Measurements from ENCODE around the gene NOP14.
"Not testable (repeated sequence)": the region's sequence is repeated elsewhere in the genome, so short reads cannot be mapped to it uniquely, and the experiment has no call there.

NOP14 gene

DNA sequence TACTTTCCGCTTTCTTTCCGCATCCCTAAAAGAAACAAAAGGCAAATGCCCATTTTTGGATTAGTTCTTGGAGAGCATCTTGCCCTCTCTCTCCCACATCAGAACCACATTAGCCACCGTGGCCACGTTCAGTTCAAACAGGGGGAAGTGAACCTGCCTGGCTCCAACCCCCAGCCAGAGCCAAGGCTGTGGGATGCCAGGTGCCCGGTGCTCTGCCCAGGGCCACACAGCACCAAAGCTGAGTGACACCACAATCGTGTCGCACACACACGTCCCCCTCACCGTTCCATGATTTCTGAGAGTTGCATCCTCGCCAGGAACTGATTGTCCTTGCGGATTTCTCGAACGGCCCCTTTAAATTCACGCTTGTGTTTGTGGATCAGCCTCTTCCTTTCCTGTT lies 24.3 kb downstream of the NOP14 start:
- H3K27ac ChIP-seq = no peak overlapping the region
- TF ChIP-seq, protein P1, sequence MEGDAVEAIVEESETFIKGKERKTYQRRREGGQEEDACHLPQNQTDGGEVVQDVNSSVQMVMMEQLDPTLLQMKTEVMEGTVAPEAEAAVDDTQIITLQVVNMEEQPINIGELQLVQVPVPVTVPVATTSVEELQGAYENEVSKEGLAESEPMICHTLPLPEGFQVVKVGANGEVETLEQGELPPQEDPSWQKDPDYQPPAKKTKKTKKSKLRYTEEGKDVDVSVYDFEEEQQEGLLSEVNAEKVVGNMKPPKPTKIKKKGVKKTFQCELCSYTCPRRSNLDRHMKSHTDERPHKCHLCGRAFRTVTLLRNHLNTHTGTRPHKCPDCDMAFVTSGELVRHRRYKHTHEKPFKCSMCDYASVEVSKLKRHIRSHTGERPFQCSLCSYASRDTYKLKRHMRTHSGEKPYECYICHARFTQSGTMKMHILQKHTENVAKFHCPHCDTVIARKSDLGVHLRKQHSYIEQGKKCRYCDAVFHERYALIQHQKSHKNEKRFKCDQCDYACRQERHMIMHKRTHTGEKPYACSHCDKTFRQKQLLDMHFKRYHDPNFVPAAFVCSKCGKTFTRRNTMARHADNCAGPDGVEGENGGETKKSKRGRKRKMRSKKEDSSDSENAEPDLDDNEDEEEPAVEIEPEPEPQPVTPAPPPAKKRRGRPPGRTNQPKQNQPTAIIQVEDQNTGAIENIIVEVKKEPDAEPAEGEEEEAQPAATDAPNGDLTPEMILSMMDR (conservative IDR thresholded peaks at IDR 0.05) = no peak

DNA sequence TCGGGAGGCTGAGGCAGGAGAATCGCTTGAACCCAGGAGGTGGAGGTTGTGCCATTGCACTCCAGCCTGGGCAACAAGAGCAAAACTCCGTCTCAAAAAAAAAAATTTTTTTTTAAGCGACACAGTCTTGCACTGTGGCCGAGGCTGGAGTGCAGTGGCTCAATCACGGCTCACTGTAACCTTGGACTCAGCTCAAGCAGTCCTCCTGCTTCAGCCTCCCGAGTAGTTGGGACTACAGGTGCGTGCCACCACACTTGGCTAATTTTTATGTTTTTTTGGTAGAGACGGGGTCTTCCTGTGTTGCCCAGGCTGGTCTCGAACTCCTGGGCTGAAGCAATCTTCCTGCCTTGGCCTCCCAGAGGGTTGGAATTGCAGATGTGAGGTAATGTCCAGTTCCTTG lies 24.8 kb downstream of the NOP14 start:
- not testable (repeated sequence) for H3K27ac ChIP-seq

DNA sequence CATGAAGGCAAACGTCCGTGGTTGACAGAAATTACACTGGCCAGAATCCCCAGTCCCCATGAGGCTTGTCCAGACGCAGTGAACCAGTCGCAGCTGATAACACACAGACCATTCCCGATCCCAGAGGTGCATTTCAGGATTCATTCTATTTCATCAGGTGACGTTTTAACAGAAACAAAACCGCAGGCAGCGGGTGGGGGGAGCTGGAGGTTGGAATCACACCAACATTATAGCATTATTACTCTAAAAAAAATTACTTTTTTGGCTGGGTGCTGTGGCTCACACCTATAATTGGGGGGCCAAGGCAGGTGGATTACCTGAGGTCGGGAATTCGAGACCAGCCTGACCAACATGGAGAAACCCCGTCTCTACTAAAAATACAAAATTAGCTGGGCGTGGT lies 25.2 kb downstream of the NOP14 start:
- TF ChIP-seq, protein P1 (conservative IDR thresholded peaks at IDR 0.05) = no peak
- H3K27ac ChIP-seq = no peak overlapping the region

DNA sequence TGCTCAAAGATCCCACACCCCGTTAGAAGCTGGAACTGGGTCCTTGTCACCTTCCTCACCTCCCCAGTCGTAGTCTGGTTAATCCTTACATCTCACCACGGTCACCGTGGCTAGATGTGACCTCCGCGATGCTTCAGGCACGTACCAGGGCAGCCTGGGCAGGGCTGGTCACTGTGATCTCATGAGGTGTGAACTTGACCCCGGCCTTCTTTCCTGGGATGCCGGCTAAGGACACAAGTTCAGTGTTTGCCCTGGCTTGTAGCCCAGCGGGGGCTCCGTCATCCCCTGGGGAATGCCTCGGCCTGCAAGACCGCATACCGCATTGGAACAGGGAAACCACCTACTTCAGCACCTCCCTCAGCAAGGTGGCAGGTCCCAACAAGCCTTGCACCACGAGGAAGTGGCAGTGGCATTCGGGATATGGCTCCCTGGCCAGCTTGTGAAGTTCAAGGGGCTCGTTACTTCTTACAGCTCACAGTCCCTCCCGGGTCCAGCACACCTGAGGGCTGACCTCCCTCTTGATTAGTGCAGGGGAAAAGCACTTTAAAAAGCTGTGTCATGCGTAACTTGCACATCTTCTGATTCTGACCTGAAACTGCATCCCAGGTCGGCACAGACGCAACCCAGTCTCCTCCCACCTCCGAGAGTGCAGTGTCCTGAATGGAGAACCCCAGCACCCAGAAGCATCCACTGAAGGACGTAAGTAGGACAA lies 25.9 kb downstream of the NOP14 start:
- H3K27ac ChIP-seq = peak overlapping the region; percentile 94; the same call in 1 of the 2 replicates
- TF ChIP-seq, protein P1 (conservative IDR thresholded peaks at IDR 0.05) = no peak

DNA sequence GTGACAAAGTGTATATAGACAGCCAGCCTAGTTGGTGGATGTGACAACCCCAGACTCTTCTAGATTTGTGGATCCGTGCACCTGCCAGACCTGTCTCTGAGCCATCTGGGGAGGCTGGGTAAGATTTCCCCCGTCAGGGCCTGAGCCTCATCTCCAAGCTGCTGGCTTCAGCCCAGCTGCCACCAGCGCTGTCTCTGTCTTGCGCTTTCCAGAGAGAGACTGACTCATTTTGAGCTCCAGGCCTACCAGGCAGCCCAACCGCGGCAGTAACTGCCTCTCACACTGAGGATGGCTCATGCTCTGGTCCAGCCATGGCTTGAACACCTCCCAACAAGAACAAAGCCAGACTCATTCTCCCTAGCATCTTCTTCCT lies 26.4 kb downstream of the NOP14 start:
- H3K27ac ChIP-seq = peak overlapping the region; percentile 94
- TF ChIP-seq, protein P1 (conservative IDR thresholded peaks at IDR 0.05) = no peak

DNA sequence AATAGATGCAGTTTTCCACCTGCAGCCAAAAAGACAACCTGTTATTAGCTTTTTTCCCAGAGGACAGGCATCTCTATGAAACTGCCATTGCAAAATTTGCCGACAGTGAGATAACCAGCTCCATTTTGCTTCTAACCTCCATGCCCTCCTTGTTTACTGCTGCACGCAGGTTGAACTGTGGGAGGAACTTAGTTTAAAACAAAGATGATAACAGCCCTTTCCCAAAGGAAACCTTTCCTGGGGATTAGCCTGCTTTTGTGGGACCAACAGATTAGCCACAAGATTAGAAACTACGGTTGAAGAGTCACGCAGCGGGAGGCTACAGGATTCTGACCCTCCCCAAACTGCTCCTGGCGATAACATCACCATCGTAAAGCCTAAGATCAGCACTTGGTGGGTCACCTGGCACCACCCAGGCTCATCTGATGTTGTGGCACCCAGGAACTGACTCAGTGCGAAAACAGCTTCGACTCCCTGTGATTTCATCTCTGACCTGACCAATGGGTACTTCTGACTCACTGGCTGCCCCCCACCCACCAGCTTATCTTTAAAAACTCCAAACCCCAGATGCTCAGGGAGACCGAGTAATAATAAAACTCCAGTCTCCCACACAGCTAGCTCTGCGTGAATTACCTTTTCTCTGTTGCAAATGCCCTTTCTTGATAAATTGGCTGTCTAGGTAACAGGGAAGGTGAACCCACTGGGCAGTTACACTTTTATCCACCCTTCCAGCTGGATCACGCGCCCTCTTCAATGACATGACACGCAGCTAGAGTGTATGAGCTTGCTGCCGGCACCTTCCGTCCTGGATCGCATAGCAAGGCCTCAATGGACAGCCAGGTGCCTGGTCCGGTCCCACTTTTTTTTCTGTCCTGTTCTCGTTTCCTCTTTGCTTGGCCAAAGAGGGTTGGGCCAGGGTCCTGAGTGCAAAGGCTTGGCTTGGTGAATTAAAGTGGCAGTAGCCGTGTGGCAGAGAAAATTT lies 27.2 kb downstream of the NOP14 start:
- peak overlapping the region; percentile 94 for H3K27ac ChIP-seq
- TF ChIP-seq, protein P1 (conservative IDR thresholded peaks at IDR 0.05) = no peak

DNA sequence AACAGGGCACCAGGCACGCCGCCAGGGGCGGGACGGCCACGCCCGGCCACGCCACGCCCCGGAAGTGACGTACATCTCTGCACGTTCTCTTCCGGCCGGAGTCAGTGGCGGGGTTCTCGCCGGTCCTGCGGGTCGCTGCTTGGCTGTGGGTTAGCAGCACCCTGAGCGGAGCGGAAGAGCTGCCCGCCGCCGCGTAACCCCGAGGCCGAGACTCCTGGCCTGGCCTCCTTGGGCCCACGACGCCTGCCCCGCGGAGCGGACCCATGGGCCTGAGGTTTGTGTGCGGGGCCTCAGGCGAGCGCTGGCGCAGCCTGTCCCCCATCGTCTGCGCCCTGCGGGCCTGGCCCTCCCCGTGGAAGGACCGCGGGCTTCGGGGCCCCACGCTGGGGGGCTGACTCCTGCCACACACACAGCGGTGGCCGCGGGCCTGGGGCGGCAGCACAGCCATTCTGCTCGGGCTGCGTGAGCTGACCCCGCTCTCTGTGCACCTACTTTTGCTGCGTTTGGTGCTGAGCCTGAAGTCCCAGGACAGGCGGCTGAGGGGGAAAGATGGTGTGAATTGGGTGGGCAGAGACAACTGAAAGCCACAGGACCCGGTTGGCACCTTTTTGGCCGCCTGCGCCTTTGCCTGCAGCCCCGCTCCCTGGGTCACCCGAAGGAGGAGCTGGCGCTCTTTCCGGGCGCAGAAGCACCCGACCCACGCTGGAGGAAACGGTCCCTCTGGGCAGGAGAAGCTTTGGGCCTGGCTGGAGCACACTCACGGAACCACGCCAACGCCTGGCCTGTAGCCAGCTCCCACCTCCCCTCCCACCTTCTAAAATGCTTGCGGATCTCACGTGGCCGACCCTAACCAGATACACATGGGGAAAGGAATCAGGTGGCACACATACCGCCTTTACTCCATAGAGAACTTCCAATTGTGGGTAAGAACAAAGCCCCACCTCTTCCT lies 28.1 kb downstream of the NOP14 start:
- peak overlapping the region; percentile 94 for H3K27ac ChIP-seq
- TF ChIP-seq, protein P1 (conservative IDR thresholded peaks at IDR 0.05) = no peak
